Loucy (cell line): ENCODE data around the gene CANT1.
"Not testable (repeated sequence)": the region's sequence is repeated elsewhere in the genome, so short reads cannot be mapped to it uniquely, and the experiment has no call there.

Experiments
- H2AFZ ChIP-seq: fragments of 200-600 bp; sonication (generic); 2 replicates; pipeline ENCODE4 v1.6.0; 2016; ENCODE audit warnings: antibody characterized with exemption, mild to moderate bottlenecking, low read length, moderate library complexity
- H3F3A ChIP-seq: fragments of 200-600 bp; 2 replicates; pipeline ENCODE4 v1.6.0; 2016; ENCODE audit warnings: antibody characterized with exemption, low read depth, mild to moderate bottlenecking
- H3K27me3 ChIP-seq: fragments of 200-600 bp; sonication (generic); 2 replicates; pipeline ENCODE4 v1.6.1; 2014; ENCODE audit warnings: low read length, mild to moderate bottlenecking; ENCODE audit not compliant: insufficient read depth, poor library complexity, severe bottlenecking
- H3K36me3 ChIP-seq: fragments of 200-600 bp; sonication (generic); 2 replicates; pipeline ENCODE4 v1.6.1; 2016; ENCODE audit warnings: low read length; ENCODE audit not compliant: insufficient read depth
- H3K4me1 ChIP-seq: fragments of 200-600 bp; sonication (generic); 2 replicates; pipeline ENCODE4 v1.5.1; 2014; ENCODE audit warnings: low read length, mild to moderate bottlenecking; ENCODE audit not compliant: insufficient read depth, poor library complexity, severe bottlenecking
- H3K4me2 ChIP-seq: fragments of 200-600 bp; sonication (generic); 2 replicates; pipeline ENCODE4 v1.6.0; 2014; ENCODE audit warnings: antibody characterized with exemption, low read length, low read depth, mild to moderate bottlenecking; ENCODE audit not compliant: poor library complexity, severe bottlenecking
- H3K4me3 ChIP-seq: fragments of 200-600 bp; sonication (generic); 2 replicates; pipeline ENCODE4 v1.5.1; 2014; ENCODE audit warnings: low read length, mild to moderate bottlenecking, mixed read lengths; ENCODE audit not compliant: poor library complexity, severe bottlenecking
- H3K79me2 ChIP-seq: fragments of 200-600 bp; sonication (generic); 2 replicates; pipeline ENCODE4 v1.6.1; 2014; ENCODE audit warnings: low read length; ENCODE audit not compliant: insufficient read depth
- H3K9ac ChIP-seq: fragments of 200-600 bp; sonication (generic); 2 replicates; pipeline ENCODE4 v1.6.0; 2014; ENCODE audit warnings: mild to moderate bottlenecking, low read depth, low read length, moderate library complexity; ENCODE audit not compliant: poor library complexity, severe bottlenecking
- H3K9me2 ChIP-seq: fragments of 200-600 bp; sonication (generic); replicated peaks from 2 replicates; pipeline ENCODE4 v1.6.1; 2016; ENCODE audit warnings: low read depth, low read length, mixed read lengths
- H3K9me3 ChIP-seq: fragments of 200-600 bp; sonication (generic); 2 replicates; pipeline ENCODE4 v1.6.1; 2014; ENCODE audit warnings: mild to moderate bottlenecking, antibody characterized with exemption, low read length, low read depth; ENCODE audit not compliant: insufficient read depth
- H4K20me1 ChIP-seq: fragments of 200-600 bp; sonication (generic); 2 replicates; pipeline ENCODE4 v1.6.0; 2014; ENCODE audit warnings: antibody characterized with exemption, low read length, mild to moderate bottlenecking; ENCODE audit not compliant: insufficient read depth, poor library complexity, severe bottlenecking
- EZH2phosphoT487 ChIP-seq: fragments of 200-600 bp; IDR thresholded peaks from 2 replicates; pipeline ENCODE4 v1.6.1; 2018; ENCODE audit warnings: antibody characterized with exemption, mild to moderate bottlenecking, moderate library complexity, borderline replicate concordance
- TF ChIP-seq, protein P1 (sequence below): fragments of 200-600 bp; sonication (generic); conservative IDR thresholded peaks from 2 replicates; pipeline ENCODE4 v1.5.1; 2014; ENCODE audit warnings: mild to moderate bottlenecking, antibody characterized with exemption, low read length

Gene CANT1

DNA sequence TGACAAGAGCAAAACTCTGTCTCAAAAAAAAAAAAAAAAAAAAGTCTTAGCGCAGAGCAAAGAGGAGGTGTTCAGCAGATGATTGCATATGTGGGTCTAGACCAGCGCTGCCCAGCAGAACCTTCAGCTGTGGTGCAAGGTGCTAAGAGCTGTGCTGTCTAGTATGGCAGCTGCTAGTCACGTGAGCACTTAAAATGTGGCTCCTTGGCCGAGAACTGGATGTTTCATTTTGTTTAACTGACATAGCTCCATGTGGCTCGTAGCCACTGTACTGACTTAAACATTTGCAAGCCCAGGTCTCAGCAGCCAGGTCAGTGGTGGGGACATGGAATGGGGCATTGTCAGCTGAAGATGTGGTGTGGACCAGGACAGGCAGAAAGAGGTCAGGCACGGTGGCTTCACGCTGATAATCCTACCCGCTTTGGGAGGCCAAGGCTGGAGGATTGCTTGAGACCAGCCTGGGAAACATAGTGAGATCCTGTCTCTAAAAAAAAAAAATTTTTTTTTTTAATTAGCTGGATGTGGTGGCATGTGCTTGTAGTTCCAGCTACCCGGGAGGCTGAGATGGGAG is 23.6 kb upstream of the CANT1 start:
- no peaks in the 10 kb centered on the region for H3K4me1 ChIP-seq
- H3K79me2 ChIP-seq, result no peaks in the 10 kb centered on the region
- H3K9me3 ChIP-seq, result no peaks in the 10 kb centered on the region
- no peak overlapping the region for H3K9ac ChIP-seq
- no peak overlapping the region for H3K4me3 ChIP-seq
- no peak overlapping the region for H3K4me2 ChIP-seq
- no peaks in the 10 kb centered on the region for H3K9me2 ChIP-seq
- H3F3A ChIP-seq, result no peaks in the 10 kb centered on the region
- no peaks in the 10 kb centered on the region for H4K20me1 ChIP-seq
- no peak overlapping the region for H2AFZ ChIP-seq
- TF ChIP-seq EZH2phosphoT487, result no peak
- TF ChIP-seq, protein P1, sequence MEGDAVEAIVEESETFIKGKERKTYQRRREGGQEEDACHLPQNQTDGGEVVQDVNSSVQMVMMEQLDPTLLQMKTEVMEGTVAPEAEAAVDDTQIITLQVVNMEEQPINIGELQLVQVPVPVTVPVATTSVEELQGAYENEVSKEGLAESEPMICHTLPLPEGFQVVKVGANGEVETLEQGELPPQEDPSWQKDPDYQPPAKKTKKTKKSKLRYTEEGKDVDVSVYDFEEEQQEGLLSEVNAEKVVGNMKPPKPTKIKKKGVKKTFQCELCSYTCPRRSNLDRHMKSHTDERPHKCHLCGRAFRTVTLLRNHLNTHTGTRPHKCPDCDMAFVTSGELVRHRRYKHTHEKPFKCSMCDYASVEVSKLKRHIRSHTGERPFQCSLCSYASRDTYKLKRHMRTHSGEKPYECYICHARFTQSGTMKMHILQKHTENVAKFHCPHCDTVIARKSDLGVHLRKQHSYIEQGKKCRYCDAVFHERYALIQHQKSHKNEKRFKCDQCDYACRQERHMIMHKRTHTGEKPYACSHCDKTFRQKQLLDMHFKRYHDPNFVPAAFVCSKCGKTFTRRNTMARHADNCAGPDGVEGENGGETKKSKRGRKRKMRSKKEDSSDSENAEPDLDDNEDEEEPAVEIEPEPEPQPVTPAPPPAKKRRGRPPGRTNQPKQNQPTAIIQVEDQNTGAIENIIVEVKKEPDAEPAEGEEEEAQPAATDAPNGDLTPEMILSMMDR, result no peak
- H3K27me3 ChIP-seq, result no peaks in the 10 kb centered on the region
- no peaks in the 10 kb centered on the region for H3K36me3 ChIP-seq

DNA sequence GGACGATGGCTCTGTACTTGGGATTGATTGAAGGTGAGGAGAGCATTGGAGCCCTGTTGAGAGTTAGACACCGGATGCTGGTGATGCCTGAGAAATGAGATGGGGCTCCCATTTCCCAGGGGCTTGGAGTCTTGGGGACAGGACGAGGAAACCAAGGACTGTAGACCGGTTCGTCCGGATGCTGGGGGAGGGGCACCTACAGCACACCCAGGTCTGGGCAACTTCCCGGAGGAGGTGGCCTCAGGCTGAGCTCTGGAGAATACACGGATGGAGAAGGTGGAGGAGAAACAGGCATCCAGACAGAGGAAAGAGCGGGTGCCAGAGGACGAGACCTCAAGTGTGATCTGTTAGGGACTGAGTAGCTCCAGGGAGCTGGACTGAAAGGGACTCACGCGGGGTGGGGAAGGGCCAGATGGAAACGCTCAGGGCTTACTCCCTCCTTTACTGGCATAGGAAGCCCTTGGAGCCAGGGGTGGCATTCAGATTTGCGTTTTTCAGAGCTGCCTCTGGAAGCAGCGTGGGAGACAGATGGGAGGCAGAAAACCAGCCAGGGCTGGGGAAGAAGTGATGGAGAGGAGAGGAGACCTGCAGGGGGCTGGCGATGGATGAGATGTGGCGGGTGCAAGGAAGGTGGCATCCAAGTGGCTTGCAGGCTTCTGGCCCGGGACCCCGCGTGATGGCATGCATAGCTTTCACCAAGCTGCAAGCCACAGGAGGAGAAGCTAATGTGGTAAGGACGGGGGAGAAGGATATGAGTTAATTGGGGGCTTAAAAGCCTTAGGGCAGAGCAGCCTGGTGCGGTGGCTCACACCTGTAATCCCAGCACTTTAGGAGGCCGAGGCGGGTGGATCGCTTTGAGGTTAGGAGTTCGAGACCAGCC is 22.7 kb upstream of the CANT1 start:
- H3K4me1 ChIP-seq, result no peaks in the 10 kb centered on the region
- no peaks in the 10 kb centered on the region for H4K20me1 ChIP-seq
- H3K79me2 ChIP-seq, result no peaks in the 10 kb centered on the region
- H3K9ac ChIP-seq, result no peak overlapping the region
- H3K4me2 ChIP-seq, result no peak overlapping the region
- H3K9me3 ChIP-seq, result no peaks in the 10 kb centered on the region
- H3K27me3 ChIP-seq, result no peaks in the 10 kb centered on the region
- H3K9me2 ChIP-seq, result no peaks in the 10 kb centered on the region
- no peak overlapping the region for H2AFZ ChIP-seq
- H3K4me3 ChIP-seq, result no peak overlapping the region
- no peaks in the 10 kb centered on the region for H3F3A ChIP-seq
- TF ChIP-seq EZH2phosphoT487, result no peak
- TF ChIP-seq, protein P1, result no peak
- no peaks in the 10 kb centered on the region for H3K36me3 ChIP-seq

DNA sequence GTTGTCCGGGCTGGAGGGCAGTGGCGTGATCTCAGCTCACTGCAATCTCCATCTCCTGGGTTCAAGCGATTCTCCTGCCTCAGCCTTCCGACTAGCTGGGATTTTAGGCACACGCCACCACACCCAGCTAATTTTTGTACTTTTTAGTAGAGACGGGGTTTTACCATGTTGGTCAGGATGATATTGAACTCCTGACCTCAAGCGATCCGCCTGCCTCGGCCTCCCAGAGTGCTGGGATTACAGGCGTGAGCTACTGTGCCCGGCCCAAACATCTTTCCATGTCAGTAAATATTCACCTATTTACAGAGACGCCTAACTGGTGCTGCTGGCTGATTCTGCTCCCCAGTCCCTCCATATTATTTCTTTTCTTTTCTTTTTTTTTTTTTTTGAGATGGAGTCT is 21.1 kb upstream of the CANT1 start:
- not testable (repeated sequence) for H3K4me2 ChIP-seq, H2AFZ ChIP-seq, H3K4me1 ChIP-seq, H3K4me3 ChIP-seq, H3K36me3 ChIP-seq, H3K27me3 ChIP-seq, H4K20me1 ChIP-seq, H3K9me3 ChIP-seq, H3K9me2 ChIP-seq, H3K79me2 ChIP-seq, H3F3A ChIP-seq, H3K9ac ChIP-seq
